ENCODE data around the gene SNAP29.

GRCh38 chr22:20853236-20853660, 5.6 kb upstream of the SNAP29 start:
- no peak for TF ChIP-seq CTCF (IDR thresholded peaks at IDR 0.05)
- no peak for TF ChIP-seq POLR2A (IDR thresholded peaks at IDR 0.05)
